ENCODE data around the gene CDK5.
"Not testable (repeated sequence)": the region's sequence is repeated elsewhere in the genome, so short reads cannot be mapped to it uniquely, and the experiment has no call there.

The CDK5 gene

DNA sequence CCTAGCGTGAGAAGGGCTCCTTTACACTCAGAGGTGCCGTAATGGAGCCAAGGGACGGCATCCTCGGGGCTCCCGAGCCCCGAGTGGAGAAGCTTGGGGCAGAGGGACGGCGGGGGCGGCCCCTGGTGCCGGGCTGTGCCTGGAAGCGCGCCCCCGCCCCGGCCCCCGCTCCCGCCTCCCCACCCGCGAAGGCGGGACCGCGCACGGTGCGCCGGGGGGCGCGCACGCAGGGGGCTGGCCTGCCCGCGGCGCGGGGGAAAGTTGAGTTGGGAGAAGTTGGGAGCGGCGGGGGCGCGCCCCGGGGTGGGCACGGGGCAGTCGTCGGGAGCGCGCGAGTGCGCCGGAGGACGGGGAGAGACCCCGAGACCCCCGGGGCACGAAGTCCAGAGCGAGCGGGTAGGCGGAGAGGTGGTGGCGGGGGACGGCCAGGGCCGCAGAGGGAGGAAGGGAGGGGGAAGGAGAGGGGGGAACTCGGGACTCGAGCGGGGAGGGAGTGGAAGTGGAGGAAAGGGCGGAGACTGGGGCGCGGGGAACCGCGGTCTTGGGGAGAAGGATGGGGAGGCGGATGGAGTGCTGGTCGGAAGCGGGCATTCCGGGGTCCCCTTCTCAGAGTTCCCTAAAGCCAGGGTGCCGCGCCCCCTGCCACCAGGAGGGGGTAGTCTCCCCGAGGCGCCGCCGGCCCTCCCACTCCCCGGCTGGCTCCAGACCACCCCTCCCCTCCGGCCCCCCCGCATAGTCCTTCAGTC lies 1.8 kb upstream of the CDK5 start, which contains the start of gene SLC4A2:
TSS of gene SLC4A2 (plus strand) at position 223 of the 746 bp plus-strand sequence. CDS start 2,399 bp downstream, outside the sequence.
- DNase-seq (ENCODE audit: insufficient read length, low spot score) (peak; percentile 95), FAIRE-seq (peak; percentile 8)

DNA sequence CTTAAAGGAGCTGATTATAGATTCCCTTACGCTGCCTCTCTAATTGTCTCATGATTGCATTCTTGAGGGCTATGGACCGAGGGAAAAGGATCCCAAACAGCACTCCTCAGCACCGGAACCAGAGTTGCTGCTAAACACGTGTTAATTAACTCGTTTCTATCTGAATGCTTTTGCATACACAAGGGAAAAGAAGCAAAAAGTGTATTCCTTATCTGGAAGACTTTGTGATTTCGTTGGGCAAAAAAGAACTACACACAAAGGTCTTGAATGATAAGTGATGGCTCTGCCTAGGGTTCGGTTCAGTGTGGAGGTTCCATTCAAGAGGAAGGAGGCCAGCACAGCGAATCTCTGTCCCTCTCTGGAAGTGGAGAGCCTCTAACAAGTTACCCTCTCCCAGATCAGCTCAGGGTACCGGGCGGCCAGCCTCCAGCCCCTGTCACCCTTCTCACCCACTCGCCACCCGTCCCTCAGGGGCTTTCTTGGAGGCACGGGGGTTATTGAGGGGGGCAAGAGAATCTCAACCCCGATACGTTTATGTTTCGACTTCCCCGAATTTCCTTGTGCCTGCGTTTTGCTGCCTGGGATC lies 1.2 kb upstream of the CDK5 start:
- FAIRE-seq: peak; percentile 78
- no peak for DNase-seq (ENCODE audit: insufficient read length, low spot score)

DNA sequence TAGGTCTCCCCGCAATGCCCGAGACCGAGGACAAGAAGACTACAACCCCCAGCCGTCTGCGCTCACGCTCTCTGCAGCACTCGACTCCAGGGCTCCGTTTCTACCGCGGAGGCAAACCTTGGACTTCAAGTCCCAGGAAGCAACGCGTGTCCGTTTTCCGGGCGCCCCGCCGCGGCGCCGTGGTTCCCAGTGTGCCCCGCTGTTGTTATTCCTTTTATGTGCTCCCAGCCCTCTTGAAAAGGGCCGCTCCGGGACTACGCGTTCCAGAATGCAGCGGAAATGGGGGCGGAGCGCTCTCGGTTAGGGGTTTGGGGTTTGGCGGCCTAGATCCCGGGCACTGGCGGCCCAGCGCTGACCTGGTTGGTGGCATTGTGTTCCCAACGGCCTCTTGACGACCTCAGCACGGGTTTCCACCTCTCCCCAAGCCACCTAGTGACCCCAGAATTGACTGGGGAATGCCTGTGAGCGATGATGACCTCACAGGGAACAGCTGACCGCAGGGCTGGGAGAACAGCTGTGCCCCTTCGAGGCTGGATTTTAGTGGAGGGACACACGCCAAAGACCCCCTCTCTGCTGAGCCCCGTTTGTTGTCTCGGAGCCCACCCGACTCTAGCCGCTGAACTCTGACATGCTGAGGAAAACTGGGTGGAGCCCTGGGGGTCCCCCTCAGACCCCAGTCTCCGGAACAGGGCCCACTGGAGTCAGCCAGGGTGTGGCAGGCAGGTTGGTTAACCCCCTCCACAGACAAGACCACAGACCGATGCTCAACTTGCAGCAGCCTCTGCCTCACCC lies 488 bp upstream of the CDK5 start:
- DNase-seq (ENCODE audit: insufficient read length, low spot score) (peak; percentile 100), FAIRE-seq (peak; percentile 92)

DNA sequence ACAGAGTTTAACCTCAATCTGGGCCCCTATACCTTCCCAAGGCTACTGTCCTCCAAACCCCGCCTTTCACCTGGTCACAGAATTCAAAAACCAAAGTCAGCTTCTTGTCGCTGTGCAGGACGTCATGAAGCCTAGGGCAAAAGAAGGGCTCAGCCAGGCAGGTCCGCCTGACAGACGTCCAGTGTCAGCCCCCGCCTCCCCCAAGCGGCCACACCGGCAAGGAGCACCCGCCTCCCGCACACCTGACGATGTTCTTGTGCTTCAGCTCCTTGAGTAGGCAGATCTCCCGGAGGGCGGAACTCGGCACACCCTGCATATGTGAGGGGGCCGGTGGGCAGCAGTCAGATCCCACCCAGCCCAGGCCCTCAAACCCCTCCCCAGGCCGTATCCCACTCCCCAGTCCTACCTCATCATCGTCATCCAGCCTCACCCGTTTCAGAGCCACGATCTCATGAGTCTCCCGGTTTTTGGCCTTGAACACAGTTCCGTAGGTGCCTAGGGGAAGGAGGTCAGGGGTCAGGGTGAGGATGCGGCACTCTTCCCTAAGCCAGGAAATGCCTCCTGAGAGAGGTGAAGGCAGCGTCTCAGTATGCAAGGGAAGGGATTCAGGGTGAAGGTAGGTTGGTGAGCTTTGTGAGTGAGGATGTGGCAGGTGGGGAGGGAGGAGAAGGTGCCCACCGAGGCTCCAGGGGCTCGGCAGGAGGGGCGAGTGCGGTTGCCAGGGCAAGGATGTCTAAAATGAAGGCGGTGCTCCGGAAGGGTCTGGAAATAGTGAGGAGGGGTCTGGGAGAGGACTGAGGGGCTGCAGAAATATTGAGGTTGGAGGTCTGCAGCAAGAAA lies 811 bp downstream of the CDK5 start:
- no peak for DNase-seq (ENCODE audit: insufficient read length, low spot score)
- no peak for FAIRE-seq

GRCh38 chr7:151056283-151056665 lies 1.4 kb downstream of the CDK5 start:
- DNase-seq (ENCODE audit: insufficient read length, low spot score) (no peak), FAIRE-seq (no peak)

GRCh38 chr7:151053751-151054150 lies 3.9 kb downstream of the CDK5 start:
- DNase-seq (ENCODE audit: insufficient read length, low spot score) (no peak), FAIRE-seq (no peak)

DNA sequence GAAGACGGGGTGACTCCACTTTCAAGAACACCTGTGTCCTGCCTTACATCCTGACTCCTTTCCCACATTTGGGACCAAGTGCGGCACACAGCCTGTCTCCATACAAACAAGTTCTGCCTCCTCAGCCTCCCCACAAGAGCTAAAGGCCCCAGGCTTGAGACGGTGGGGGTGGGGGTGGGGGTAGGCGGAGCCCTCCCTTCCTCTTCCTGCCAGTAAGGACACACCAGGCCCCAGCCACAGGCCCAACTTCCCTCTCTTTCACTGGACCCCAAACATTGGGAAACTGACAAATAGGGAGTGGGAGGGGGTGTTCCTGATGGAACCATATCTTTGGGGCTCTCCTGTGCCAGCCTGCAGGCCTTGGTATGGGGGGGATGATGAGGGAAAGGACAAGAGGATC lies 4.6 kb downstream of the CDK5 start:
- FAIRE-seq (no peak), DNase-seq (ENCODE audit: insufficient read length, low spot score) (no peak)

DNA sequence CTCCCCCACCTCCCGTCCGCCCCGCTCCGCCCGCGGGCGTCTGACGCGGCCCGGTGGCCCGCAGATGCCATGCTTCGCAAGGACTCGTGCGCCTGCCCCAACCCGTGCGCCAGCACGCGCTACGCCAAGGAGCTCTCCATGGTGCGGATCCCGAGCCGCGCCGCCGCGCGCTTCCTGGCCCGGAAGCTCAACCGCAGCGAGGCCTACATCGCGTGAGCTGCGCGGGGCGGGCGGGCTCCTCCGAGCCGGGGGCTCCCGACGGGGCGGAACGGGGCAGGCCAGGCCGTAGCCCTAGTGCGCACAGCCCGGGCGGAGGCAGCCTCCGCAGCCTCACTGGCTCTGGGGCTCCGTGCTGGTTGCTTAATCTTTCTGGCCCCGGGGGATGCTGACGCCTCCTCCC lies 6.6 kb downstream of the CDK5 start:
- DNase-seq (ENCODE audit: insufficient read length, low spot score): no peak
- FAIRE-seq: no peak

GRCh38 chr7:151048911-151049463 lies 8.7 kb downstream of the CDK5 start:
- DNase-seq (ENCODE audit: insufficient read length, low spot score) (no peak), FAIRE-seq (no peak)

- no peak for FAIRE-seq
- DNase-seq (ENCODE audit: insufficient read length, low spot score): no peak
Measured at GRCh38 chr7:151047976-151048815, 9.5 kb downstream of the CDK5 start, which contains the start of gene ASIC3. Gene ASIC3, plus strand, starts transcription at chr7:151048531. Its CDS starts 355 bp downstream, at chr7:151048886.

DNA sequence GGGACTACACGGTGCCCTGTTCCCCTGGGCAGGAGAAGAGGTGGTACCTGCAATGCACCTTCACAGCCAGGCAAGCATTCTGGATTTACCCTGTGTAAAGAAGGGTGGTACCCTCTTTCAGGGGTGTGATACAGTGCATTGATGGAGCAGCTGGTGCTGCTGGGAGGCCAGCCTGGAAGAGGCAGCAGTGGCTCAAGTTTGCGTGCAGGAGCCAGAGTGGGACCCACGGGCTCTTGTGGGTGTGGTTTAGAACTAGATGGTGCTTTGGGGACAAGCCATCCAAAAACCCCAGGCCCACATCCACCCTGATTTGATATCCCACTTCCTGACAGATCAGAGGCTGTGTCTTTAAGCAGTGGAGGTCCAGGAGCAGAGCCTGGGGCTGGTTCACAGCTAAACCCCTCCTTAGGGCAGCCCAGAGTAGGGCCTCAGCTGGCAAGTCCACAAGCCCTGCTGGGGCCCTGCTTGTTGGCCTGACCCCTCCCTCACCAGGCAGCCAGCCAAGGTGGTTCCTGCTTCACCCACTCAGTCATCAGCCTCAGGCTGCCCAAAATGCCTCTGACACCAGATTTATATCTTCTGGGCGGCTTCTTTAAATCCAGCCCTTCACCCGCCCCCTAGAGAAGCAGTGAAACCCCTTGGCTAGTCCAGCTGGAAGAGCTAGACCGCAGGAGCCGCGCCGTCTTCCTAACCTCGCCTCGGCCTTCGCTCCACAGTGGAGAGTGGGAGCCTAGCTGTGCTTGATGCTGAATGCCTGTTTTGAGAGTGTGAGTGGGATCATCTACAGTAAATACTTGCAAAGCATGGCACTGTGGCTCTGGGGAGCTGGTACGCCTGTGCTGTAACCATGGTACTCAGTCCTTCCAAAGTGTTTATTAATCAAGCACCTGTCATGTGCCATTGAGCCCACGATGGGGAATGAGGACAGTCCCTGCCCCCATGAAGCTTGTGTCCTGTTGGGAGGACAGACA lies 10.8 kb downstream of the CDK5 start:
- DNase-seq (ENCODE audit: insufficient read length, low spot score) (no peak), FAIRE-seq (no peak)

- FAIRE-seq (no peak), DNase-seq (ENCODE audit: insufficient read length, low spot score) (no peak)
Measured at GRCh38 chr7:151045967-151046366, 11.7 kb downstream of the CDK5 start.

DNA sequence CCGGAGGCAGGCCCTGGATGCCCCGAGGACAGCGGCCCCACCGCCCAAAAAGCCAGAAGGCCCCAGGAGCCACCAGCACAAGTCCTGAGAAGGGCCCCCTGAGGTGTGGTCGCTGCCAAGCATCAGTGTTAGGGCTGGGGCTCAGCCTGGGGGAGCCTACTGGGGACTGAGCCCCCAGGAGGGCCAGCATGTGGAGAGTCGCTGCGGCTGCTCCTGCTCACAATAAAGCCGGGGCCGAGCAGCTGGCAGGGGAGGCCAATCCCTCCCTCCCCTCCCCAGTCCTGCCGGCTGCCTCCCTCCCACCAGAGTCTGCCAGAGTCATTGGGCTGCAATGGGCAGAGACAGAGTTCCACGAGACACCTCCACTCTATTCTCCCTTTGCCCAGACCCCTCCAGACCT lies 12.4 kb downstream of the CDK5 start:
- DNase-seq (ENCODE audit: insufficient read length, low spot score) (no peak), FAIRE-seq (no peak)

DNA sequence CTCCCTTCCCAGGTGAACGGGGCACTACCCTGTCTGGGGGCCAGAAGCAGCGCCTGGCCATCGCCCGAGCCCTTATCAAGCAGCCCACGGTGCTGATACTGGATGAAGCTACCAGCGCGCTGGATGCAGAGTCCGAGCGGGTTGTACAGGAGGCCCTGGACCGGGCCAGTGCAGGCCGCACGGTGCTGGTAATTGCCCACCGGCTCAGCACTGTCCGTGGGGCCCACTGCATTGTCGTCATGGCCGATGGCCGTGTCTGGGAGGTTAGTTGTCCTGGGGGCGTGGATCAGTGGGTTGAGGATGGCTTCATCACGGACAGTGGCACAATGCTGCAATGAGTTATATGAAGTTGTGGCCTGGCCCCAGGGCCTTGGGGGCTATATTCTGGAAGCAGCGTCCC lies 13.7 kb downstream of the CDK5 start:
- FAIRE-seq: no peak
- no peak for DNase-seq (ENCODE audit: insufficient read length, low spot score)

GRCh38 chr7:151043449-151043848 lies 14.2 kb downstream of the CDK5 start:
- DNase-seq (ENCODE audit: insufficient read length, low spot score); FAIRE-seq: not testable (repeated sequence)

DNA sequence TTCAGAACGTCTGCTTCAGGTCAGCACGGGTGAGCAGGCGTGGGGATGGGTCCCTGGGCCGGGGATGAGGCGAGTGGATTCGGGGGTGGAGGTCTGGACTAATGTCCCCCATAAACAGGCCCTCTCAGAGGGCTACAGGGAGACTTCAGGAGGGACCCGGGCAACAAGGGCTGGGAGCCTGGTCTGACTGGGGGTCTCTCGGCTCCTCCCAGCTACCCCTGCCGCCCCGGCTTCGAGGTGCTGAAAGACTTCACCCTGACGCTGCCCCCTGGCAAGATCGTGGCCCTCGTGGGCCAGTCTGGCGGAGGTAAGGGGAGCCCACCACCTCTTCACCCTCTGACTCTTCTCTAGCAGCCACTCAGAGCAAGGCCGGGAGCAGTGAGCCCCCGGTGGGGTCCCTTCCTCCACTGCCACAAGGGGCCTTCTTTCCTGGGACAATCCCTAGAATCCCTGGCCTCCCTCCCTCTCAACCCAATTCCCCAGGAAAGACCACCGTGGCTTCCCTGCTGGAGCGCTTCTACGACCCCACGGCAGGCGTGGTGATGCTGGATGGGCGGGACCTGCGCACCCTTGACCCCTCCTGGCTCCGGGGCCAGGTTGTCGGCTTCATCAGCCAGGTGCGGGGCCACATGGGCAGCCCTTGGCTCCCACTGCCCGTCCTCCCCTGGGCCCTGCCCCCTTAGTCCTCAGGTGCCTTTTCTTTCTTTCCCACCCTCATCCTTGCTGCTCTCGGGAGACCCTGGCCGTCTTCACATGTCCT lies 16.9 kb downstream of the CDK5 start:
- FAIRE-seq: no peak
- no peak for DNase-seq (ENCODE audit: insufficient read length, low spot score)

GRCh38 chr7:151039850-151040548 lies 17.7 kb downstream of the CDK5 start:
- DNase-seq (ENCODE audit: insufficient read length, low spot score) (no peak), FAIRE-seq (no peak)

Data from GM19239 (cell line).